ENCODE data around the gene MTHFR. TPM values are rescaled to one million over a fixed set of nuclear protein-coding genes. Genes with fewer than 3 reads are reported as not detected.

The MTHFR gene
- total RNA-seq, 1 experiment from 2014 or later = 27.8 TPM

- H3K9me3 Mint-ChIP-seq (ENCODE audit: unreplicated experiment) = no peaks in the 10 kb centered on the region
- no peak overlapping the region for H3K4me3 Mint-ChIP-seq (ENCODE audit: unreplicated experiment)
- peaks cover 9% of the 10 kb centered on the region for H3K4me1 Mint-ChIP-seq (ENCODE audit: low read depth, unreplicated experiment)
- no peak for DNase-seq
- H3K9me3 ChIP-seq = no peaks in the 10 kb centered on the region
- H3K27me3 Mint-ChIP-seq (ENCODE audit: insufficient read depth, unreplicated experiment) = no peaks in the 10 kb centered on the region
- no peaks in the 10 kb centered on the region for H3K27me3 ChIP-seq (replicated peaks; ENCODE audit: control insufficient read depth, insufficient read depth, low read length)
- H3K4me3 ChIP-seq (ENCODE audit: low read depth, low read length) = no peak overlapping the region
- no TSS peak for BruUV-seq (replicated peaks)
- CTCF ChIA-PET = no interaction called here
- H3K4me1 ChIP-seq = peaks cover 15% of the 10 kb centered on the region
- TF ChIP-seq, protein P1, sequence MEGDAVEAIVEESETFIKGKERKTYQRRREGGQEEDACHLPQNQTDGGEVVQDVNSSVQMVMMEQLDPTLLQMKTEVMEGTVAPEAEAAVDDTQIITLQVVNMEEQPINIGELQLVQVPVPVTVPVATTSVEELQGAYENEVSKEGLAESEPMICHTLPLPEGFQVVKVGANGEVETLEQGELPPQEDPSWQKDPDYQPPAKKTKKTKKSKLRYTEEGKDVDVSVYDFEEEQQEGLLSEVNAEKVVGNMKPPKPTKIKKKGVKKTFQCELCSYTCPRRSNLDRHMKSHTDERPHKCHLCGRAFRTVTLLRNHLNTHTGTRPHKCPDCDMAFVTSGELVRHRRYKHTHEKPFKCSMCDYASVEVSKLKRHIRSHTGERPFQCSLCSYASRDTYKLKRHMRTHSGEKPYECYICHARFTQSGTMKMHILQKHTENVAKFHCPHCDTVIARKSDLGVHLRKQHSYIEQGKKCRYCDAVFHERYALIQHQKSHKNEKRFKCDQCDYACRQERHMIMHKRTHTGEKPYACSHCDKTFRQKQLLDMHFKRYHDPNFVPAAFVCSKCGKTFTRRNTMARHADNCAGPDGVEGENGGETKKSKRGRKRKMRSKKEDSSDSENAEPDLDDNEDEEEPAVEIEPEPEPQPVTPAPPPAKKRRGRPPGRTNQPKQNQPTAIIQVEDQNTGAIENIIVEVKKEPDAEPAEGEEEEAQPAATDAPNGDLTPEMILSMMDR (IDR thresholded peaks at IDR 0.05; ENCODE audit: insufficient read depth in 1 of 2, low read depth in 1 of 2, low read length in 1 of 2, severe bottlenecking in 1 of 2, unreplicated experiment in 1 of 2) = no peak
- POLR2A ChIA-PET = no interaction called here
- intact Hi-C loops (cut with micrococcal nuclease; ENCODE audit: unreplicated experiment) = no loop called here
- no peaks in the 10 kb centered on the region for H3K36me3 ChIP-seq (ENCODE audit: control insufficient read depth, insufficient read depth, low read length)
- H3K27ac Mint-ChIP-seq (ENCODE audit: unreplicated experiment) = no peak overlapping the region
- H3K36me3 Mint-ChIP-seq (ENCODE audit: insufficient read depth, unreplicated experiment) = peaks cover 16% of the 10 kb centered on the region
Measured at GRCh38 chr1:11851180-11851579, 45.4 kb upstream of the MTHFR start.

GRCh38 chr1:11850156-11850555 lies 44.4 kb upstream of the MTHFR start:
- BruUV-seq (replicated peaks) = no TSS peak
- POLR2A ChIA-PET = no interaction called here
- H3K36me3 ChIP-seq (ENCODE audit: control insufficient read depth, insufficient read depth, low read length) = 0 out of 2 replicates have a peak, but pooled peaks cover 2% of the 10 kb centered on the region
- Mint-ChIP-seq H3K4me3 (ENCODE audit: unreplicated experiment) (no peak overlapping the region), H3K27ac (ENCODE audit: unreplicated experiment) (no peak overlapping the region), H3K4me1 (ENCODE audit: low read depth, unreplicated experiment) (peaks cover 9% of the 10 kb centered on the region), H3K27me3 (ENCODE audit: insufficient read depth, unreplicated experiment) (no peaks in the 10 kb centered on the region), H3K36me3 (ENCODE audit: insufficient read depth, unreplicated experiment) (peaks cover 22% of the 10 kb centered on the region), H3K9me3 (ENCODE audit: unreplicated experiment) (no peaks in the 10 kb centered on the region)
- TF ChIP-seq, protein P1 (IDR thresholded peaks at IDR 0.05; ENCODE audit: insufficient read depth in 1 of 2, low read depth in 1 of 2, low read length in 1 of 2, severe bottlenecking in 1 of 2, unreplicated experiment in 1 of 2) = no peak
- CTCF ChIA-PET = no interaction called here
- H3K27me3 ChIP-seq (replicated peaks; ENCODE audit: control insufficient read depth, insufficient read depth, low read length) = no peaks in the 10 kb centered on the region
- H3K4me3 ChIP-seq (ENCODE audit: low read depth, low read length) = no peak overlapping the region
- peaks cover 14% of the 10 kb centered on the region for H3K4me1 ChIP-seq
- intact Hi-C loops (cut with micrococcal nuclease; ENCODE audit: unreplicated experiment) = no loop called here
- DNase-seq = no peak
- no peaks in the 10 kb centered on the region for H3K9me3 ChIP-seq

- 0 out of 2 replicates have a peak, but pooled peaks cover 2% of the 10 kb centered on the region for H3K36me3 ChIP-seq (ENCODE audit: control insufficient read depth, insufficient read depth, low read length)
- BruUV-seq (replicated peaks) = no TSS peak
- intact Hi-C loops (cut with micrococcal nuclease; ENCODE audit: unreplicated experiment) = no loop called here
- no peak for DNase-seq
- H3K27me3 ChIP-seq (replicated peaks; ENCODE audit: control insufficient read depth, insufficient read depth, low read length) = no peaks in the 10 kb centered on the region
- Mint-ChIP-seq H3K36me3 (ENCODE audit: insufficient read depth, unreplicated experiment) (peaks cover 26% of the 10 kb centered on the region), H3K9me3 (ENCODE audit: unreplicated experiment) (no peaks in the 10 kb centered on the region), H3K4me1 (ENCODE audit: low read depth, unreplicated experiment) (peaks cover 9% of the 10 kb centered on the region), H3K27me3 (ENCODE audit: insufficient read depth, unreplicated experiment) (no peaks in the 10 kb centered on the region), H3K27ac (ENCODE audit: unreplicated experiment) (no peak overlapping the region), H3K4me3 (ENCODE audit: unreplicated experiment) (no peak overlapping the region)
- CTCF ChIA-PET = no interaction called here
- no peaks in the 10 kb centered on the region for H3K9me3 ChIP-seq
- no peak overlapping the region for H3K4me3 ChIP-seq (ENCODE audit: low read depth, low read length)
- POLR2A ChIA-PET = no interaction called here
- TF ChIP-seq, protein P1 (IDR thresholded peaks at IDR 0.05; ENCODE audit: insufficient read depth in 1 of 2, low read depth in 1 of 2, low read length in 1 of 2, severe bottlenecking in 1 of 2, unreplicated experiment in 1 of 2) = no peak
- peaks cover 14% of the 10 kb centered on the region for H3K4me1 ChIP-seq
Measured at GRCh38 chr1:11848373-11848700, 42.6 kb upstream of the MTHFR start.

All from Caco-2 (cell line).